TTC549 (cell line): Measurements from ENCODE around the gene PDE7B.

Experiments
- FAIRE-seq: peaks from 2 replicates; lab custom pipeline; 2012; peaks lifted over from hg19 to GRCh38; lab: Jason Lieb, UNC

The PDE7B gene

GRCh38 chr6:135890876-135891275 is 39.4 kb downstream of the PDE7B start:
- no peak for FAIRE-seq

- FAIRE-seq: no peak
Measured at GRCh38 chr6:135891710-135892109, 40.2 kb downstream of the PDE7B start.

DNA sequence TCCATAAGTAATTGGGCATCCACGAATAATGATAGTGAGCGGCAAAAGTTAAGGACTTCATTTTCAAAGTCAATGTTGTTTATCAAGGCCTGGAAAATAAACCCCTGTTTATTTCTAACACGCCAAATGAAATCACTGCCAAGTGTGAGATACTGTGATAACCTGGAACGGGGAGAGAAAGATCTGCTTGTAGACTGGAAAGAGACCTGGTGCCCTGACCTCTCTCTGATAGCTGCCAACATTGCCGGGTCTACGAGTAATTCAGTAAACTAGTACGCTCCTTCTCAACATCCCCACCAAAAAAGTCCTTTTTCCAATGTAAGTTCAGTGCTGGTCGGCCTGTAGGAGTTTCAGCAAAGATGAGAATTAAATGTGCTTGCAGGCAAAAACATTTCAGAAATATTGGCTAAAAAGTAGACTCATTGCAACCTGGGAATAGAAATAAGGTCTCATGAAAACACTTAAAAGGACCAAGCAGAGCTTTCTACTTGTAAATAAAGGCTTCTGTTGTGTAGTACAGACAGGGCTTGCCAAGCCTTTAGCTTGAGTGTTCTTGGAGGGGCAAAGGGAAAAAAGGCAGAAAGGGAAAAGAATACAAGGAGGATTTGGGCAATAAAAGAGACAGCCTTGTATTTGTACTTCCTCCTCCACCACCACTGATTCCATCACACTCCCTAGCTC is 43.9 kb downstream of the PDE7B start:
- FAIRE-seq: no peak

DNA sequence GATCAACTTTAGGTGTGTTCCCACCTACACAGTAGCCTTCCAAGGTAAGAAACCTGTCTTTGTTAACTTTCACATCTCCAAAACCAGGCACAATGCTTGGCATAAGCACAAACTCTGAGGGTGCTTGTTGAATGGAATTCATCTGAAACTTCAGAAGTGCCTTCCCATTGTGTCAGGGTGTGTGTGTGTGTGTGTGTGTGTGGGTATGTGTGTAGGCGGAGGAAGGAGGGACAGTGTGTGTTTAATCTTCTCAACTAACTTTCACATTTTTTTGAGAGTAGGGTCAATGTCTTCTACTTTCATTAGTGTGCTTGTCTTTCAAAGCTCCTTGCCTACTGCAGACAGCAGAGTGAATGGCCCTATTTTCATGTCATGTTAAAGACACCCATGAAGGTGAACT is 45.6 kb downstream of the PDE7B start:
- no peak for FAIRE-seq

DNA sequence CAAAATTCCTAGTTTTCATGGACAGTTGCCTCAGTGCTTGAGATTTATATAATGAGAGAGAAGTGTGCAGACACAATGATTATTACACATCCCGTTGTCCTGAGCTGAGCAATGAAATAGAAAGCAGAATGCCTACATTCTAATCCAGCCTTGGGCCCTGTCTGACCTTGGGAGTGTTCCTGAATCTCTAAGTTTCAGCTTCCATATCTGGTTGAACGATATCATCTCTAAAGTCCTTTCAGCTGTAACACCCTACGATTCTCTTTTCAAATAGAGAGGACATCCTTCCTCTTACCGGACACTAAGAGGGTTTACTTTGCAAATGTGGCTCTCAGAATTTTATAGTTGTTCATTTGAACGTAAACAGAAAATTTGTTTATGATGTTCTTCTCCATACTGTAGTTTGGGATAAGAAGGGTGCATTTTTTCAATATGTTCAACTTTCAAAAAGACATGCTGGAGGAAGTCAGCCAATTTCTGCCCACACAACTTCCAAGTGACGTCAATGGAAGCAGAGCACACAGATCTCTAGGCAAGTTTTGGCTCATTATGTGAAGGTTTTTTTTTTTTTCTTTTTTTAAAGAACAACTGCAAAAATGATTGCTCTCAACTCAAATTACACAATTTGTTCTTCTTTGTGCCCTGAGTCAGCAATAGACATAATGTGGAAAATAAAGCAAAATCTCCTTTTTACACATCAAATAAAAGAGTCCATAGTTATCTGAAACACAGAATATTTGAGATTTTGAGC is 50.4 kb downstream of the PDE7B start:
- no peak for FAIRE-seq

GRCh38 chr6:135902756-135903331 is 51.3 kb downstream of the PDE7B start:
- FAIRE-seq: no peak

- FAIRE-seq: no peak
Measured at GRCh38 chr6:135904666-135905065, 53.2 kb downstream of the PDE7B start.

DNA sequence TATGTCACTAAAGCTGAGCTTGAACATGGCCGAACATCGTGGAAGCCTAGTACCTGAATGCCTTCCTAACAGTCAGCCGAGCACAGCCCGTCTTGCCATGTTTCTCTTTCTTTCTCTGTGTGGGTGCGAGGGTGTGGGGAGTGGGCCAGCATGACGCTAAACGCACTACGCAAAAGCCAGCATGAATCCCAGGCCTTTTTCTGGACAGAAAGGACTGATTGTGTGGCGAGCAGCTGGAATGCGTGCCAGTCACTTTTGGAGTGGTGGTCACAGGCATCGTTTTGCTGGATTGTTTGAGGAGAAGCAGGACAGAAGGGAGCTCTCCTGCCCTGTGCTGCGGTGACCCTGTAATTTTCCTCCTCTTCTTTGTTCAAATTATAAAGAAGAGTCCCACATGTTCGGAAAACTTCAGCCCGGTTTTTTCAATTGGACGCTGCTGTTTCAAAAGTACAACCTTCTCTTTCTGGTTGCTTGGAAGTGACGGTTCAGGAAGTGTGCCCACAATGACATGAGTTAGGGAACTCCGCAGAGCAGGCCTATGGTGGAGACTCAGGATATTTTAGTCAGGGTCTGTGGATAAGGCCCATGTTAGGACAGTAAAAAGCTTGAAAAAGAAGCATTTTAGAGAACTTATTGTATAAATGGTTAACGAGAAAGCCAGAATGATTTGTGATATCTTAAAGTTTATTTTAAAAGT is 54.3 kb downstream of the PDE7B start:
- FAIRE-seq: no peak

DNA sequence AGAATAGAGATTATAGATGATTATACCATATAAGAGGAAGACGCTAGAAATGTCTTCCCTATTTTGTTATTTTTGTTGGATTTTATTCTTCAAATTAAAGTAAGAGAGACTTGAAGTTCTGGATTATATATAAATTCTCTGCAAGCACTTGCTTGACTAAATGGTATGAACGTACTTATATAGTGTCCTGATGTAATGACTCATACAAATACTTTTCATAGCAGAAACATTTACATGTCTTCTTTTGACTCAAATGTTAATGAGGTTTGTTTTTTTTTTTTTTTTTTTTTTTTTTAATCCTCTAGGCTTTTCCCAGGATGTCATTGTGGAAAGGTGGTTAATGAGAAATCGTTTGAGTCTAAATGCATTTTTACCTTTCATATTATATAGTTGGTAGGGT is 55.0 kb downstream of the PDE7B start:
- no peak for FAIRE-seq

DNA sequence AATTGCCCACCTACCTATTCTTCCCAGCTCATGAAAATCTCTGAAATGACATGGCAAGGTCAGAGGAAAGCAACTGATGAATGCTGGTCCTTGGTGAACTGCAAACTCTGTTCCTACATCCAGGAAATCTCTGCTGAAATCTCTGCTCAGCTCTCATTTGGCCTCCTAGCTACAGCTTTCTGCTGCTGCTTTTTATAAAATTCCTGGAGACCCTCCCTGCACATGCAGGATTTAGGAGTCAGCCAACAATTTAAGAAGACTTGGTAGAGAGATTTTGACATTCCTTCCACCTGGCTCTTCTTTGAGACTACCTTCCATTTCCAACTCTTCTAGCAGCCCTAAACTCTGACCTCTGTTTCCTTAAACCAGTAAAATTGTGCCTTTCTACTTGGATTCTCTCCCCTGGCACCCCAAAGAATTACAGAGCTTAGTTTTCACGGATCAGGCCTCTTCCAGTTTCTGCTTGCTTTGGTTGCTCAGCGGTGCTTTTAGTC is 55.5 kb downstream of the PDE7B start:
- no peak for FAIRE-seq

DNA sequence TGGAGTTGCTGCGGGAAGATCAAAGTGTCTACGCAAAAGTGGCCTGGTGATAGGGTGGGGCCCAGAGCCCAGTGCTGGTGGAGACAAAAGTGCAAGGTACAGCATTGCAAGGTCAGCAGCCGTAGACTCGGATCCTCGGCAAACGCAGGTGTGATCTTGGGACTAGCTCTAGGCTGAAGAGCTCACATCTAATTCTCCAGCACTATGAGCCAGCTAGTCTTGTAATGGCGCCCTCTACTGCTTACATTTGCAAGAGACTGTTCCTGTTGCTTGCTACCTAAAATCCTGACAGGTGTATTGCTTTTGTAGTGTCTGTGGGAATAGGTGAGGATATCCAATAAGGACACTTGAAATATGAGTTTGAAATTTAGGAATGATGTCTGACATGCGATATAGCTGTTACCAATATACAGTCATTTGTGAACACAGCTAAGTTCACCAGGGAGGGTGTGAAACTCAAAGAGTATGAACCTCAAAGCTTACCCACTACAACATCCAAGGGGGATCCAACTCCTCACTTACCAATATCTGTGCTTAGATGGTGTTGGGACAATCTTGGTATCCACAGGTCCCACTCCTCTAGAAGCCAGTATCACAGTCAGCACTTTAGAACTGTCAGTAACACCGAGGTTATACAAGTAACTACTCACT is 58.4 kb downstream of the PDE7B start:
- no peak for FAIRE-seq

DNA sequence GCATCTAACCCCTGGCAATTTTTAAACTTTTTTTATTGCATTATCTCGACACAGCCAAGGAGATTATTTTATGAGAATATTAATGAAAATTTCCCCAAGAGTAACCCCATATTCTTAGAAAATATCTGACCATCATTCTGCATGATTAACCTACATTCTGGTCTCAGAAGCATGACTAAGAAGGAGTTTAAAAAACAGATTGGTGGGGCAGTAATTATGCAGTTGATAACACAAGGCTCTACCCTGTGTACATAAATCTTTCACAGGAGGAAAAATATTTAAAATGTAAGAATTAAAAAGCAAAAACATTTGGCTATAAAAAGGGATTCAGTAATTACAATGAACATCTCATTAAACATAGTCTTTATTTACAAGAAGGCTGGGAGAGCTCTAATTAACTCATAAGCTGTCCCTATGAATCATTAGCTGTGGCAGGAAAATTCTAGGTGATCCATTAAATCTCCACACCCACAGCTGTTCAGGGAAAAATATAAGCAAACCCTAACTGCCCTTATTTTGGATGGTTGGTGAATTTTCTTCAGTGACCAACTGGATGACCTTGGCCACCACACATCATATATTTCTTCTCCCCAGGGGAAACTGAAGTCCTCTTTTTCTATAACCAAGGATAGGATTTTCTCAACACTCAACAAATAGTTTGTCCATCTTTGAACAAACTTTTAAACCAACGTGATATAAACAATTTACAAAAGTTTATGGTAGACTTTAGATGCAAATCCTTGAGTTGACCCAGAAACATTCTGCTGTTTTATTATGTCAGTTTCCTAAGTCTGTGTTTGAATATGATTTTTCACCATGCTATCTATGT is 59.5 kb downstream of the PDE7B start:
- FAIRE-seq: no peak

DNA sequence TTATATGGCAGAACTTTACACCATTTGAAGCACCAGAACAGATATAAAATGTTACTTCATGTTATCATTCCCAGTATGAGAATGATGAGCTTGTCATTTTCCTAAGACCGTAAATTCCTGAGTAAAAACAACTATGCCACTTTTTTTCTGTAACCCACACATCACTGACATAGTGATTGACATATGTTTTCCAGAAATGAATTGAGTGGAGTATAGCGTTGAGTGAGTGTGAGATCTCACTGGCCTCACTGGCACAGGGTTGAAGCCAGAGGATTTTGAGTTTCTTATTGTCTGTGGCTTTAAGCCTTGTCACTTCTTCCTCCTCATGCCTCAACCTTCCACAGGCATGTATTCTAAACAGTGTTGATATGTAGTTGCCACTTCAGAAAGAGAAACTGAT is 62.3 kb downstream of the PDE7B start:
- no peak for FAIRE-seq

DNA sequence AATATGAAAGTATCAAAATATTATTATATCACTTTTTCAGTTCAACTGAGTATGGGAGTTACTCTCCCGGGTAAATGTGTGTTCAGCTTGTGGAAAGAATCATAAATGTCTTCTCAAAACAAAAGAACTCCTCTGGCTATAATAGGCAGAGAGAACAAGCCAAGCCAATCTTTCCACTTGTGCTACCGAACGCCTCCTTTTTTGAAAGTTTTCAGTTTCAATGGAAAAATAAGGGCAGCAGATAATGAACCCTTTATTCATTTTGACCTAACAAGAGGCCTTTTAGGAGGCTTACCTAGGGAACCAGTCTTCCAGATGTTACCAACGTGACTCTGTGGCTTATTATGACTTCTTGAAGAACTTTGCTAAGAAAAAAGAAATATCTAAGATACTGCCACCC is 67.5 kb downstream of the PDE7B start:
- no peak for FAIRE-seq

DNA sequence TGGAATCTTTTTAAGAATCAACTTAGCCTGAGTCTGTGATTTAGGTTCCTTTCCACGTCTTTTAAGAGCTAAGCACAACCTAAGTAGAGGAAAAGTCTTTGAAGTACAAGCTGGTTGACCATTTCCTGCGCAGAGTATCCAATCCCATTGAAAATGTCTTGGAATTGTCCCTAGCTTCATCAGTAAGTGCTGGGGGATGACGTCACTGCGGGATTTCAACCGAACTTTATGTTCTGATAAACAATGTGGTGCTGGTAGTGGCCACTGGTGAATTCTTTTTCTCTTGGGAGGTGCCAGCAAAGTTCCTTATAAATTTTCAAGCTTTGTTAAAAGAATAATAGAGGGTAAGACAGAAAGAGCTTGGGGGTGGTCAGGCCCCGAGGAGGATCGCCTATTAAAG is 69.2 kb downstream of the PDE7B start:
- no peak for FAIRE-seq

GRCh38 chr6:135921188-135921587 is 69.7 kb downstream of the PDE7B start:
- no peak for FAIRE-seq

DNA sequence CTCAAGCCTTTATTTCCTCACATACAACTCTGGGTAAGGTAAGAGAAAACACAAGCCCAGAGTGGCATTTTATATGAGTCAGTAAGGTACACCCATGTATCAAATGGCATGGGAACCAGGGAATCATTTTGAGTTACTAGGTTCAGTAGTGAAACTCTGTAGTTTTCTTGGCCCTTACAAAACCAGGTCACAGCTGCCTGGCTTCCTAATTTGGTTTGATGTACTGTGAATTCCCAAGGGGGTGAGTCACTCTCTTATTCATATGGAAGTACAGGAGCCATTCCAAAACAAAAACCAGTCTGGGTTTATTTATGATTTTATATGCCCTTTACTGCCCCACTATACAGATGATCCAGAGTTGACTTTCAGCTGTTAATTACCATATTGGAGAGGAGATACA is 70.7 kb downstream of the PDE7B start:
- FAIRE-seq: no peak

DNA sequence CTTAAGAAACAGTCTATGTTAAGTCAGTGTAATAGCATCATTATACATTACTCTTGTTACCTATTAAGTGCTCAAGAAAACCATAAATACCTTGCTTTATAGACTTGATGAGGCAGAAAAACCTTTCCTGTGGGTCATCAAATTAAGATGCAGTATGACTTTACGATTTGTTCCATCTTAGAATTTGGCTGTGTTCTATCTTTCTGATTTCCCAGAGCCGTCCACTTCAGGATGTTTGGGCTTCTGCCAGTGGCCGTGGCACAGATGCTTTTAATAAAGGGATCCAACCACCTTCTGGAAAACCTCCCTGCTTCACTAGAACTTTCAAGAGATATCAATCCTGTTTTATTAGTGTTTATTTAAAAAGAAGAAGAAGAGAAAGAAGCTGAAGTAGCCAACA is 71.2 kb downstream of the PDE7B start:
- FAIRE-seq: no peak

DNA sequence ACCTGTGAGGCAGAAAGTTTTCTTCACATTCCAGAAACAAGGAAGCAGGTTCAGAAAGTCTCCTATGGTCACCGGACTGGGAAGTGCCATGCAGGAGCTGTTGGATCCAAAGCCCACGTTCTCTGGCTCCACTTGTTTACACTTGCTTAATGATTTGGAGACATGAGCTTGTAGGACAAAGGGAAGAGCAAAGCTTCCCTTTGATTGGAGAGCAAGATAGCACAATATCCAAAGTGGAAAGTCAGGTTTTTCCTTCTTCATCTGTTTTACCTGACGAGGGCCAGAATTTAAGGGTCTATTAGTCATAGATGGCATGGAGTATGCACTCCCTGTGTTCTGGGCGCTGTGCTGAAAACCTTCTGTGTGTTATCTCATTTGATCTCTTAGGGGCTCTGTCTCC is 81.2 kb downstream of the PDE7B start:
- no peak for FAIRE-seq

DNA sequence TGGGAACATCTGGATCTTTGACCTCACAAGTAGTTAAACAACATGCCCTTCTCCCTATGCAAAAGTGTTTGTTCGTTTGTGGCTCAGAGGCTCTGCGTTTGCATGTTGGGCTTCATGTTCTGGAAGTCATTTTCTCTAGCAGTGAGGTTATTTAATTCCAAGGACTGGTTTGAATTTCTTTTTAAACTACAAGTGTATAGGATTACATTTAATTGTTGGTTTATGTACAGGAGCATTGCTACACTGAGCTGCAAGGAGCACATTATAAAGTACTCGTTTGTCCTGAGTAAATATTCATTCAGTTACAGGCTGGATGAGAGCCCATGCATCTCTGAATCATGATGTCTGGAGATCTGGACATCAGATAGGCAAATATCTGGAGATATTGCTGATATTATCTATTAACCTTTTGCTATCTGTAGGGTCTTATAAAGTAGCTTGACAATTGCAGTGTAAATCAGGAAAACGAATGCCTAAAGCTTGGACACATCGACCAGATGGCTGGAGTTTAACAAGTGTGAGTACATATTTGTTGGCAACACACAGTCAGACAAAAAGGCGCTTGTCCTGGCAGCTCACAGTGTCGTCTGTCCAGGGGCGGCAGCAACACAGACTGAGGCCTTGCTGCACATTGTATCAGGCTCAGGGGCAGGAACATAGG is 84.6 kb downstream of the PDE7B start:
- FAIRE-seq: no peak

DNA sequence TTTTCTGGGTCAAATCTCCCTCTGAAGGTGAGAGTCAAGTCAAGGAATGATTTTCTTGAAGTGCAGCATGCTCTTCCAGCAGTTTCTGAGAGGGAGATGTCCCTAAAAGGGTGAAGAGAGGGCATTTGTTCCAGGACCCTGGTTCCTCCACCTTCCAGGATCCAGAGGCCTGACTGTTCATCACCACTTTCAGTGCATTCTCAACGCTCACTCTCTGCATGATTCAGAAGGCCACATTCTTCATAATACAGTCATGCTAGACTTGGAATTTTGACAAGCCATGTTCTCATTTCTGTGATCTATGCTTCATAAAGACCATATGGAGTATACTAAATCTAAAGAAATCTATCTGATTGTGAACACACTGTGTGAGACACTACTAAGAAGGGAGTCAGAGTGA is 85.1 kb downstream of the PDE7B start:
- FAIRE-seq: no peak
